GM12878 (cell line): ENCODE data around the gene IRF9. TPM values are rescaled to one million over a fixed set of nuclear protein-coding genes. Genes with fewer than 3 reads are reported as not detected.

Source experiments
- BCL11A ChIP-seq: IDR thresholded peaks from 2 replicates; pipeline ENCODE4 v1.6.1; 2011; ENCODE audit warnings: low read depth, low read length
- BCLAF1 ChIP-seq: fragments of 450-650 bp; IDR thresholded peaks from 2 replicates; pipeline ENCODE4 v1.6.1; 2017; ENCODE audit warnings: antibody characterized with exemption, mild to moderate bottlenecking, moderate library complexity
- BHLHE40 ChIP-seq, 2 experiments: fragments of 450-650 bp in 1 of 2; IDR thresholded peaks; 2 replicates each; pipeline ENCODE4 v1.6.1; 2011 to 2017; ENCODE audit warnings: low read depth in 2 of 2, borderline replicate concordance in 1 of 2, improper control_type of control experiment in 1 of 2, low read length in 1 of 2, mild to moderate bottlenecking in 1 of 2
- CEBPB ChIP-seq, 2 experiments: fragments of 150-350 bp in 1 of 2; IDR thresholded peaks; 2 replicates each; pipeline ENCODE4 v1.6.1; 2012 to 2014; ENCODE audit warnings: low read depth in 2 of 2, low read length in 2 of 2, borderline replicate concordance in 1 of 2, inconsistent platforms in 1 of 2
- CUX1 ChIP-seq: IDR thresholded peaks from 2 replicates; pipeline ENCODE4 v1.6.1; 2012; ENCODE audit warnings: improper control_type of control experiment, low read depth, low read length; ENCODE audit not compliant: insufficient replicate concordance
- E2F4 ChIP-seq: IDR thresholded peaks from 2 replicates; pipeline ENCODE4 v1.6.1; 2012; ENCODE audit warnings: low read depth, low read length, improper control_type of control experiment
- IRF5 ChIP-seq: fragments of 450-650 bp; IDR thresholded peaks from 2 replicates; pipeline ENCODE4 v1.6.1; 2017; ENCODE audit warnings: borderline replicate concordance
- KLF5 ChIP-seq: fragments of 450-650 bp; IDR thresholded peaks from 2 replicates; pipeline ENCODE4 v1.6.1; 2014; ENCODE audit warnings: mild to moderate bottlenecking; ENCODE audit not compliant: partially characterized antibody
- NFXL1 ChIP-seq: fragments of 450-650 bp; IDR thresholded peaks from 2 replicates; pipeline ENCODE4 v1.6.1; 2017; ENCODE audit warnings: antibody characterized with exemption, mild to moderate bottlenecking, borderline replicate concordance
- PAX5 ChIP-seq: IDR thresholded peaks from 2 replicates; pipeline ENCODE4 v1.6.1; 2011; ENCODE audit warnings: low read depth, low read length, borderline replicate concordance
- POU2F2 ChIP-seq: IDR thresholded peaks from 3 replicates; pipeline ENCODE4 v1.6.1; 2011; ENCODE audit warnings: low read depth, mild to moderate bottlenecking, low read length, borderline replicate concordance
- RAD21 ChIP-seq: IDR thresholded peaks from 2 replicates; pipeline ENCODE4 v1.6.1; 2011; ENCODE audit warnings: mild to moderate bottlenecking, low read depth, low read length, moderate library complexity; ENCODE audit not compliant: insufficient read depth
- SIX5 ChIP-seq: IDR thresholded peaks from 2 replicates; pipeline ENCODE4 v1.6.1; 2011; ENCODE audit warnings: mild to moderate bottlenecking, low read depth, low read length, moderate library complexity; ENCODE audit not compliant: severe bottlenecking
- SREBF1 ChIP-seq: IDR thresholded peaks from 2 replicates; pipeline ENCODE4 v1.6.1; 2012; ENCODE audit warnings: mild to moderate bottlenecking, low read length
- SRF ChIP-seq, 2 experiments: IDR thresholded peaks; 2 replicates each; pipeline ENCODE4 v1.6.1; 2011; ENCODE audit warnings: low read depth in 2 of 2, low read length in 2 of 2, mild to moderate bottlenecking in 1 of 2, moderate library complexity in 1 of 2
- TCF12 ChIP-seq: IDR thresholded peaks from 2 replicates; pipeline ENCODE4 v1.6.1; 2011; ENCODE audit warnings: low read depth, mild to moderate bottlenecking, low read length
- TCF7 ChIP-seq: IDR thresholded peaks from 2 replicates; pipeline ENCODE4 v1.6.1; 2014; ENCODE audit warnings: antibody characterized with exemption, borderline replicate concordance
- WRNIP1 ChIP-seq: IDR thresholded peaks from 2 replicates; pipeline ENCODE4 v1.6.1; 2011; ENCODE audit warnings: low read depth, low read length, improper control_type of control experiment, borderline replicate concordance
- YBX1 ChIP-seq: fragments of 450-650 bp; IDR thresholded peaks from 2 replicates; pipeline ENCODE4 v1.6.1; 2016; ENCODE audit warnings: antibody characterized with exemption
- polyA plus RNA-seq, 11 experiments: library from polyadenylated mRNA; depleted of rRNA in 4 of 11; unstranded in 6 of 11; stranded (reverse) in 5 of 11; fragments of >200 nt; fragmentation: Nextera tagmentation in 4 of 11; fragmentation: Illumina TruSeq in 1 of 11; extraction: Ambion mirVana in 4 of 11; extraction: Trizol in 1 of 11; gene quantifications; 1 replicate in 1 of 11; 2 replicates in 10 of 11; pipeline versions ENCODE4 v1.2.1 to v1.2.3, GENCODE V29; 2011 to 2016; ENCODE audit warnings: inconsistent platforms in 2 of 11, missing spikeins in 2 of 11, low read depth in 1 of 11
- total RNA-seq, 4 experiments: library from RNA; depleted of rRNA in 3 of 4; stranded (reverse); fragments of >200 nt in 3 of 4; fragmentation: Illumina TruSeq in 1 of 4; extraction: Trizol in 1 of 4; gene quantifications; 2 replicates each; pipeline versions ENCODE4 v1.2.1 to v1.2.3, GENCODE V29; 2013 to 2021

IRF9 gene
- total and polyA plus RNA-seq, 10 of the 15 experiments (the other 5 are each of a cell fraction or from before 2014, with no cell fraction given), result 47.6 to 234 (median 148) TPM

GRCh38 chr14:24141097-24141880 is 19.8 kb upstream of the IRF9 start, which contains the start of gene EMC9 (continued):
- peak; percentile 87; the same call in 1 of the 2 replicates for TF ChIP-seq PAX5
- TF ChIP-seq KLF5, result peak; percentile 43
- peak in 1 of 2 experiments; percentile 46; a peak in 2 of 4 replicates for TF ChIP-seq BHLHE40 (IDR thresholded peaks at IDR 0.05; ENCODE audit: borderline replicate concordance in 1 of 2, low read depth in 2 of 2, low read length in 1 of 2)
- TF ChIP-seq POU2F2, result no peak; the same call in 1 of the 3 replicates
- TF ChIP-seq CUX1, result peak; percentile 57
- TF ChIP-seq RAD21, result no peak
- no peak for TF ChIP-seq SIX5
- TF ChIP-seq SRF (IDR thresholded peaks at IDR 0.05; ENCODE audit: low read depth in 2 of 2, low read length in 2 of 2), result peak; percentile 36 to 70; a peak in 2 of 4 replicates
- no peak for TF ChIP-seq SREBF1
- TF ChIP-seq TCF7, result no peak; the same call in 1 of the 2 replicates
- TF ChIP-seq WRNIP1, result no peak
- no peak for TF ChIP-seq BCL11A
- peak; percentile 50; the same call in 1 of the 2 replicates for TF ChIP-seq E2F4
- TF ChIP-seq NFXL1, result no peak
- TF ChIP-seq IRF5, result no peak
- 0 out of 2 replicates have a peak, but pooled peaks have one; percentile 37 for TF ChIP-seq TCF12
- TF ChIP-seq BCLAF1, result no peak
- no peak for TF ChIP-seq YBX1
- TF ChIP-seq CEBPB (IDR thresholded peaks at IDR 0.05; ENCODE audit: borderline replicate concordance in 1 of 2, low read depth in 2 of 2, low read length in 2 of 2), result no peak
